NCI-H1417 treated with DMSO at 0.1 percent for 48 hours (cell line): ENCODE results near the gene CLRN1.

Experiments
- DNase-seq: peaks from one replicate; lab custom pipeline; 2025; lab: John Stamatoyannopoulos, UW

CLRN1 gene

DNA sequence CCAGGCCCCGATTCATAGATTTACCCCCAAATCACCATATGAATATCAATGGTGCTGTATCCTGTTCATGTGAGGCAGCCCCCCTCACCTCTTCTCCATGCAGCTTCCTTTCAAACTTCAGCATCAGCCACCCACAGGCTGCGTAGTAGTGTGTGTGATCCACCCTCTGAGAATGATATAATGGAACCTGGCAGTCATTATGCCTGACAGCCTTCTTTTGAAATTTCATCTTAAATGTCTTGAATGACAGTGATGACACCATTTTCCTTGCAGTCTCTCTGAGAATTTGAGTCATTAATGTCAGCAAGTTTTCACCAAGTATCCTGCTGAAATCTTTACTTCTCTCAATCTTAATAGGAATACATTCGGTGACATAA is 3.5 kb upstream of the CLRN1 start:
- no peak for DNase-seq

DNA sequence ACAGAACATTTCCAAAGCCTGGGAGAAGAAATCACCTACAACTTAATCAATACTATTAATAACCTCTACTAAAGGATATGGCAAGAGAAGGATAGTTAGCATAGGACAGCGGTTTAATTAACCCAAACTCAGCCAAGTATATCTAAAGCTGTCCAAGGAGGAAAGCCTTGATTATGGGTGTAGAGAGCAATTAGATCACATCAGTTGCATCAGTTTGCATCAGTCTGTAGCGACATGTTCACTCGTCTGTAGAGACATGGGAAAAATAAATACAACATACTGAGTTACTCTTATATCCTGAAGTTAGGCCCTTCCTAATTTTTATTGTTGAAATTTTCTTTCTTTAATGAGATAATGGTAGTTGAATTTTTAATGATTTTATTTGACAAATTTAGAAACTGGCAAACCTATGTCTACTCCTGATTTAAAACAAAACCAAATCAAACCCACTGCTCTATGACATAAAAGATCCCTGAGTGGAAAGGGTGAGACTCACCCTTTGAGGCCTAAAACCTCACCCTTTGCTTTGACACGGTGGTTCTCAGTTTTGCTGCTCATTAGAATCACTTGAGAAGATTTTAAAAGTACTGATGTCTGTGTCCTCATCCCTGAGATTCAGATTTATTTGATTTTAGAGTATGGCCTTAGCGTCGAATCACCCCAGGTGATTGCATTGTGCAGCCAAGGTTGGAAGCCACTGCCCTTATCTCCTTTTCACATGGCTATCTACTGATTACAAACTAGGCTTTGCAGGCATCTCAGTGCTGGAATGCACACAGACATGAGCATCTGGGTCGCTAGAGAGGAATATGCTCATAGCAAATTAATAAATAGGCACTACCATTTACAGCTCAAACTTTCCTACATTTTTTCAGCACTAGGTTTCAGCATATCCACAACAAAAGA is 2.8 kb upstream of the CLRN1 start:
- no peak for DNase-seq

DNA sequence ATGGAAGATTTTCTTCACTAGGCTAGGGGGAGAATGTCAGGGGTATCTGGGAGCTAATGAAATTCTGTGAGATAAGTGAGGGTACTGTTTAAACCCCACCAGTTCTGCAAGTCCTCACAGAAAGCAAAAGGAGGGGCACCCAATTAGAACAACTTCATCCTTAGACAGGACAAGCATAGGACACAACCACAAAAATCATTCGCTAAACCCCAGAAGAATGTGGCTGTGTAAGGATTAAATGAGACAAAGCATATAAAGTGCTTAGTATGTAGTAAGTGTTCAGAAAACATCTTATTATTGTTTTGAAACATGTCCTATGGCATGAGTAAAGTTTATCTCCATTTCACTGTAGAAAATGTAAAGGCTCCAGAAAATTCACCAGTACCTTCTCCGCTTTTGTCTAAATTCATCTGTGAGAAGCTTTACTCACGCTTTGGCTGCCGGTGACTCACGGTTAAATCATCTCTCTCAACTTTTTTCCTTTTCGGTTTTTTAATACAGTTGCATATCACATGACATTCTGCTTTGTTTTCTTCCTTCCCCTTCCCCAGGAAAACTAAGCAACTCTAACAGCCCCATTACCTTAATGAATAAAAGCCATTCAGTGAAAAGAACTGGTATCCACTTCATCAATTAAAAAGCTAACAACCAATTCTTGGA is 1.7 kb downstream of the CLRN1 start:
- DNase-seq: no peak

DNA sequence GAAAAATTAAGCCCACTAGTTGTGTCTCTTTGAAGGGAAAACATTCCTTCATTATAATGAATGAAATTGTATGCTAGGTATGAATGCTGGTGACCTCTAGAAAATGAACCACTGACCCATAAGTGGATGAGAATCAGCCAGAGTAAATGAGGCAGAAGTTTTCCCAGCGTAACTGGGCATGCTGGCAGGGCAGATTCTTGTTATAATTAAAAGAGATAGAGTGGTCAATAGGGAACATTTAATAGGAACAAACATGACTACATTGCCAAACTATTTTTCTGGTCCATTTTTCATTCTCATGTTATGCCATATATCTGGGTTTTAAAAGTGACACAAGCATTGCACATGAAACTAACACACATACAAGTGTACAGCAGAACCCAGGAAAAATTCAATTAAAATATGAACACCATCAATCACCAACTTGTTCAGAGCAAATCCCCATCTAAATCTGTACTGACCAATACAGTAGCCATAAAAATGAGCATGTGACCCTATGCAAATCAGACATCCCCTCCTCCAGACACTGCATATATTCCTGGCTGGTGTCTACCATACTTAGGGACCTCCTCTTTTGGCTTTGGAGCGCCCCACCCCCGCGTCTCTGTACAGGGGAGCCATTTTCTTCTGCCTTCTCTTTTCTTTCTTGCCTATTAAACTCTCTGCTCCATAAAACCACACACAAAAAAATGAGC is 4.0 kb downstream of the CLRN1 start:
- no peak for DNase-seq

DNA sequence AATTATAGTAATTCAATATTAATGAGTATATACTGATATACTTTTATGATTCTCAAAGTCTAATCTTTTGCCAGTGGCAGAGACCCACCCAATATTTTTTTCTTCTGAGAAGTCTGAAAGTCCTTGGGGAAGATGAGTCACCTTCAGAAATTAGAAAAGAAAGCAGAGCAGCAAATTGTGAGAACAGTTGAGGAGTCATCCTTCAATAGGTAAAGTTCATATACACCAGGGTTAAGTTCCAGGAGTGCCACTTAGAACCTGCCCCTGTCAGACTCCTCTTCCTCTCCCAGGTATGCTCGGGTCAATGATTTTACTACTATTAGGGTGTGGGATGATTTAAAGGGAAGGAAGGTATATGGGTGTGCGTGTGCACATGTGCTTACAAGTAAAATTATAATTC is 7.1 kb downstream of the CLRN1 start:
- no peak for DNase-seq

DNA sequence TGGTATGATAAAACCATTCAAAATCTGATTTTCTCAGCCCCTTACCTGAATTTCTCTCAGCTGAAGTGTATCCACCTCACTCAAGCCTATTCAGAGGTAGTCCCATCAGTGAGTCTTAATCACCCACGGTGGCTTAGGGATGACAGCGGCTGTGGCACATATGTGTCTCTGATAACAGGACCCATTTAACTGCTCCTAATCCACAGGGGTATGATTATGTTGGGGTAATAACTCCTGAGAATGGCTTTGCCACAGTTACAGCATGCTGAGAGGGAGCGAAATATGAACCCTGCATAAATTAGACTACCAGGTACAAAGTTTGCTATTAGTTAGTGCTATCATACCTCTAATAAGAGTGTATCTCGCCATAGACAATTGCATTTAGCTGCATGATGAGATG is 10.6 kb downstream of the CLRN1 start:
- no peak for DNase-seq

DNA sequence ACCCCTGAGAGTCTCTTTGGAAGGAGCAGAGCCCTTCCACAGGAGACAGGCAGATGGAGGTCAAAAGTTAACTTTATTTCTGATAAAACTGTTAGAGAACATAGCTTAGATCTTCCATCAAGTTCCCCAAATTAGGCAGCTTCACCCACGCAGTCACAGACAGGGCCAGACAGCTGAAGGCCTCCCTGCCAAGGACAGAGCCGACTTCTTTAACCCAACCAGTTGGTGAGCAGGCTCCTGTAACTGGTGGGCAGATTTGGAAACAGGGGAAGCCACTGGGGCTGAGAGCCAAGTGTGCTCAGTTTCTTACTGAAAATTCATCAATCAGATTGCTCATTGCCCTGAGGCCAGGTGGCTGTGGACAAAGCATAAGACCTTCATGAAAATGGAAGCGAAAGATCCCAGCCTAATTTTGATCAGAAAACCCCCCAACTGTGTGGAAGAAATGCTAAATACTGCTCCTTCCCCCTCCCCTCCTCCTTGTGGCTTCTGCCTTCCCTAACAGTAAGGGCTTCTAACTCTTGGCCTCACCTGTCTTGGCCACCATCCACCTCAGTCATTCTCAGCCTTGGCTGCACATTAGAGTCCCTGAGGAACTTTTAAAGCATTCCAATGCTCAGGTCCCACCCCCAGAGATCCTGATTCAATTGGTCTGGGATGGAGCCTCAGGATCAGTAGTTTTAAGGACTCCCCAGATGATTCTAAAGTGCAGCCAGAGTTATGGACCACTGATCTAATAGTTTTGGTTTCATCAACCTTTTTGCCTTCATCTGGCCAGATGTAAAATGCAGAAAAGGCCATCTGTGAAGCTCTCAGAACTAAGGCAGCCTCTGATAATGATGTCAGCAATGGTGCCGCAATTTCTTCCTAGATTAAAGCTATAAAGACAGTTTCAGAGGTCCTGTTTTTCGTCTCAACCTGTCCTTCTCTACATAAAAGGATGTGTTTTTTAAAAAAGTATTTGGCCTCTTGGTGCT is 11.5 kb downstream of the CLRN1 start:
- no peak for DNase-seq

DNA sequence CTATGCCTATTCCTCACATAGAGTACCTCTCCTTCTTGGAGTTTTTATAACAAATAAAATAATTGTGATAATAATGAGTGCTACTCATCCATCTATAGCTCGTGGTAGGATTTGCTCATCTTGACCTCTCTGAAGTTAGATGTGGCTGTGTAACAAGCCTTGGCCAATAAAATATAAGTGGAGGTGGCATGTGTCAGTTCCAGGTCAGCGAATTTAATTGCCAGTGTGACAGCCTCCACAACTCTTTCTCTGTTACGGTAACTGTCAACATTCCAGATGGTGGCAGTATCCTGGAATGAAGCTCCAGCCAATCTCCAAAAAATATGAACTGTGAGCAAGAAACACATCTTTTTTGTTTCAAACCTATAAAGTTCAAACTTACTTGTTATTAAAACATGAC is 13.8 kb downstream of the CLRN1 start:
- DNase-seq: no peak

DNA sequence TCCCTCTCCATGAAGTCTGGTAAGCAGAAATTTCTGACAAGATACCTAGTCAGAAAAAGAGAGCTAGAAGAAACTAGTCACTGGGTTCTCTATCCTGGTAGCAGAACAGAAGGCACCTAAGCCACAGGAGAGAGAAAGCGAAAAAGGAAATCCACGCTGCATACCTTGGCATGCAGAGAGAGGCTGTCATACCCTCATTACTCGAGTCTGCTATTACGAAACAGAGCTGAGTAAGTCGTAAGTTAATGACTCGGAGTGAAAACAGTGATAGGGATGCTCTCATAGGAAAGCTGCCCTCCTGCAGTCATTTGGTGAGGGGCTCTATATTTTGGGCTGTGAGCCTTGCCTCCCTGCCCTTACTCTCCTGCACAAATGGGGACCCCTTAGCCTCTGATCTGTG is 16.2 kb downstream of the CLRN1 start:
- no peak for DNase-seq

DNA sequence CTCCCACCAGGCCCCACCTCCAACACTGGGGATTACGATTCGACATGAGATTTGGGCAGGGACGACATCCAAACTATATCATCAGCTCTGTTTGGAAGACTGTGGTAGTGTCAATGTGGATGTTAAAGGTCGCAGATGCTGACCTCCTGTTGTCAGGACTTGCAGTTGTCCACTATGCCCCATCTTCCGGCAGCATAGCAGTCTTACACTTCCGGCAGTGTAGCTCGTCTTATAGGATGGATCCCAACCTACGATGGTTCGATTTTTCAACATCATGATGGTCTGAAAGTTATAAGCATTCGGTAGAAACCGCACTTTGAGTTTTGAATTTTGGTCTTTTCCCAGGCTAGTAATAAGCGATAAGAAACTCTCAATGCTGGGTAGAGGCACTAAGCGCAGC is 20.6 kb downstream of the CLRN1 start:
- no peak for DNase-seq

DNA sequence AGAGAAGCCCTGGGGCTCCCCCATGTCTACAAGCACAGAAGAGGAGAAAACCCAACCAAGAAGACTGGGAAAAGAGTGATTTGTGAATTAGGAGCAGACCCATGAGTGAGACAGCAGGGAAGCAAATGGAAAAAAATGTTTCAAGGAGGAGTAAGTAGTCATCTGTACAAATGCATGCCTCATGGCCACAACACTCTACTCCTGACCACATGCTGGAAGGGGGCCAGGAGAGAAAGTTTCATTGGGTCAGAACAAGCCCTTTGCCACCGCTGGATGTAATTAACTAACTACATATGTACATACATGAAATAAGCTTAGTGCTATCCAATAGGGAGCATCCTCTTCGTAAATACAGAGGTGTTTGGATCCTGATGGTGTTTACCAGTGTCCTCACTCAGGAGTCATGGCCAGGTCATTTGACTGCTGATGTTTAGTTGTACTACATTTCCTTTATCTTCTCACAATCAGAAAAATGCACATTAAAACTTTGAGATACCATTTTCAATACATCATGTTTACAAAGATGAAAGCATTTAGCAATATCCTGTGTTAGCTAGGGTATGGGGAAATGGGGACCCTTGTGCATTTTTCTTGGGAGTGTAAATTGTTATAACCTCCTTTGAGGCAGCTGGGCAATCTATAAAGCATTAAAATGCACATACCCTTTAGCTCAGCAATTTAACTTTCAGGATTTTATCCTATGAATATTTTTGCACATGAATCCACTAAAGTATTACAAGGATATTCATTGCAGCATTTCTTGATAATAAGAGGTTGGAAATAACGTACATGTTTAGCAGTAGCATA is 27.1 kb downstream of the CLRN1 start:
- no peak for DNase-seq

DNA sequence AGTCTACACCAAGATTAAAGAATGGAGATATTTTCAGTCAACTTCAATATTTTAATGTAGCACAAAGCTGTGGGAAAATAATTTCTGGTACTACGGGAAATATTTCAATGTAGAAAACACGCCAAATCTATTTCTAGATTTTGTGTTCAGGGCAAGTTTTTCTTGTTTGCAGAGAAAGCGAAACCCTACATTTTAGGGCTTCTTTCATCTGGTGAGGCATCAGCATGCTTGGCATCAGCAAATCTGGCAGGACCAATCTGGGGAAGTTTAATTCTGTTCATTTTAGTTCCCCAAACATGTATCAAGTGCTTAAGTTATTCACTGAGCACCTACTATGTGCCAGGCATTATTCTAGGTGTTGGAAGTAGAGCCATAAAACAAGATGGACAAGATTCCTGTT is 30.3 kb downstream of the CLRN1 start:
- DNase-seq: no peak

DNA sequence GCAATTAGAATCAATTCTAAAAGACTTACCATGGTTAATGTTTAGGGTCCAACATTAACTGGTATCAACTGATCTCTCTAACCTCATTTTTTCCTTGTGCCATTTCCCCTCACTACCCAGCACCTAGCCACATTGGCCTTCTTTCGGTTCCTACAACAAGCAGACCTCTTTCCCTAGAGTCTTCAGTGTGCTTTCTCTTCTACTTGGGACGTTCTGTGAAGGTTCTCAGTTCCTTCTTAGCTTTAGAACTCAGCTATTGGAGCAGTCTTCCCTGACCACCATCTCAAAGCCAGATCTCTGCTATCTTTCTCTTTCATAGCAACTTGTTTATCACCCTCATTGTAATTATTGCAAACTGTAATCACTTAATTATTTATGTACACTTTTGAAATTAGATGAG is 35.8 kb downstream of the CLRN1 start:
- no peak for DNase-seq

DNA sequence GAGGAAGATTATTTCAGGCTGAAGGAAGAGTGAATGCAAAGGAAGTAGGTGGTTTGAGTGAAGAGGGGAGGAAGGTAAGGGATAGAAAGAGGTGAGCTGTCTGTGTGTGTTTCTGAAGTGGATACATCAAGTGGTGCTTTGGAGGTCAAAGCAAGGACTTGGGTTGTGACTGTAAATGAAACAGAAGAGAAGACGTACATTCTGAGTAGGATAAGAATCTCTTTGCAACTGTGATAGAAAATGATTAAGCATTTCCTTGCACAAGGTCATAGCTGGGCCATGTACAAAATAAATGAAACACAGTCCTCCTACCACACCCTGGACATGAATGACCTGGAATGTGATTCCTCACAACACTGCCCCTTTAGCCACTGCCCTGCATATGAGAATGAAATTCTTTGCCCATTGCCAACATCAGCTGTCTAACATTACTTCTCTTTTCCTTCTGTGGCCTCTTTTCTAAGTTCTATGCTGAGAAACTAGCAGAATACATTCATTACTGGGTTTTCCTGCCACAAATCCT is 39.0 kb downstream of the CLRN1 start:
- no peak for DNase-seq

DNA sequence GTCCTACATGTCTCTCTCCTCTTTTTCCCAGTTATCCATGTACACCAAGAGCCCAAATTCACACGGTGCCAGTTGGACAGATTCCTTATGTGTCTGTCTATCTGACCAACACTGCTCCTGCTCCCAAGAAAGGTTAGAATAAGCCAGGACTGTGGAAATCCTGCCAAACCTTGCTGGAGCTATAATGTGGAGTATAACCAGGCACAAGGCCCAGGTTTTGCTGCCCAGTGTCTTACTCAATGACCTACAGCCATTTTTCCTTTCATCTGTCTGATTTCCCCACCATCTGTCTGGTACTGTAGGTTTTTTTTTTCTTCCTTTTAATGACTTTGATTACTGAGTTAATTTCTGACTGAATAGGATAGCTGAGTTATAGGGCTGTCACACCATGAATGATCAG is 40.8 kb downstream of the CLRN1 start:
- no peak for DNase-seq

DNA sequence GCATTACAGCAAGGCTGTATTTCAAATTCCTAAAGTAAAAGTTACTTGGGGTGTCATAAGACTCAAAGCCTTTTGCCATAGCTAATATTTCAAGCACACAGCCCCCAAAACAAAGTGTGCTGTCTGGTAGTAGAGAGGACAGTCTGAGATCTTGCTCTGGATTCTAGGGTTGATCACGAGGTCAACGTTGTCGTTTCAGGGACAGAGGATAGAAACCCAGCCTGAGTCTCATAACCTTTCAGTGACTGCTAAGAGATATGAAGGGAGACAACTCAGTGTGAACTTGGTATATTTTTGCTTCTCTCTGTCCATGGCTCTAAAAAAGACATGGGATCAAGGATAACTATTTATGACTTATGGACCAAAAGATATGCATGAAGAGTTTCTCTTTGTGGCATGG is 41.7 kb downstream of the CLRN1 start:
- no peak for DNase-seq

DNA sequence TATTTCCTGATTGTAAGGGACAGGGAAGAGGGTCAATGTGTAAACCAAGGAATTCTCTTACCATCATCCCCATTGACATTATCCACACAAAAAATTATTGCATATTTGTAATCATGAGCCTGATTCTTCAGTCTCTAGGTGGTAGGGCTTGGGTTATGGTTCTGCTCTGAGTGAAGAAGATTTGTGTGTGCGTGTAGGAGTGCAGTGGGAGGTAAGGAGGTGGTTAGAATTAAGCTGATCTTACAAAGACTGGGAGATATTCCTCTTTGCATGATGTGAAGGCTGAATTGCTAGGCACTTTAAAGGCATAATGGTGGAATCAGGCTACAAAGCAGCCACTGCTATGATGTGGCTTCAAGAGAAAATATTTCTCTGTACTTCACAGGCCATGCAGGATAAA is 44.3 kb downstream of the CLRN1 start:
- DNase-seq: no peak

DNA sequence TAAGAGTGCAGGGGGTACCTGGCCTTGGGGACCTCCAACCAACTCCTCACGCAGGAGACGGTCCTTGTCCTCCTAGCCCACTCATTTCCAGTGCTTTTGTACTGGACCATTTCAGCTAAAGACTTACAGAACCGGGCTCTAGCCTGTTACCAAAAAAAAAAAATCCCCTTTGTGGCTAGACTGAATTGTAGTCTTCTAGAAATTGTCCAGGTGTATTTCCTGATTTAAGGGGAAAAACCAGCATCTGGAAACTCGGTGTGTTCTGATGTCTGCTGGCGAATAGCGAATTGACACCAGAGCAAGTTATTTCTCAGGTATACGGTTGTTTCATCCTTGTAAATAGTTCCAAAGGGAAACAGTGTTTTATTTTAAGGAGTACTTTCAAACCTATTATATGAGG is 46.2 kb downstream of the CLRN1 start:
- DNase-seq: no peak

DNA sequence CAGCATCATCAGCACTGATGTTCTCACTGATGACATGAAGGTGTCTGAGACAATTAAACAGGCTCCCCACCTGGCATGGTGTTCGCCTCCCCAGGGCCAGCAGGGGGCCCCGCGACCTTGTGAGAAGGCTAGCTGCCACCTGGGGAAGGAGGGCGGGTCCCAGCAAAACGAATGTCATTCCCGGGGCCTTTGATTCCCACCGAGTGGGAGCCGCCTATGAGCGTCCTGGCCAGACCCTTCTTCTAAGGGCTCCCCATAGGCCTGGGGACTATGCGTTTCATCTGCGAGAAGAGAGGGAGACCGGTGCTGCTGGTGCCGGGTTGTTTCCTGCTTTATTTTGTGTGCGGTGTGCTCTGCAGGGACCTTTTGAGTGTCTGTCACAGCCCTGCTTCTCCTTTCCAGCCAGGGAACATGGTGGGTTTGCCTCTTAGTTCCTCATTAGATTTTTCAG is 46.8 kb downstream of the CLRN1 start:
- DNase-seq: no peak

DNA sequence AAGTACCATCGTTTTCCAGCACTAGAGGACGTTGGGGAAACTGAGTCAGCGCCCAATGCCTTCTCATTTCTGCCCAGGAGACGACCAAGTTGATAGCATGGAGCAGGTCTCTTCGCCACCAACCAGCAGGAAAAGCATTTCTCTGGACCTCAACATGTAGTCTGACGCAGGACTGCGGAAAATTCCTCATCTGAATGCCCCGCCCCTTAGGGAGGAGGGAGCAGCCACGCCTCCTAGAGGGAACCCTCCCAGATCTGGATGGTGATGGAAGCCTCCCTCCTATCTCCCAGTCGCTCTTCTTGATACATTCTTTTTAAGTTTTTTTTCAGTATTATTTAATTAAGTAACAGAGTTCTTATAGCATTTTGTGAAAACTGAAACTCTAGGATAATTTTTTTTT is 49.9 kb downstream of the CLRN1 start:
- DNase-seq: no peak

DNA sequence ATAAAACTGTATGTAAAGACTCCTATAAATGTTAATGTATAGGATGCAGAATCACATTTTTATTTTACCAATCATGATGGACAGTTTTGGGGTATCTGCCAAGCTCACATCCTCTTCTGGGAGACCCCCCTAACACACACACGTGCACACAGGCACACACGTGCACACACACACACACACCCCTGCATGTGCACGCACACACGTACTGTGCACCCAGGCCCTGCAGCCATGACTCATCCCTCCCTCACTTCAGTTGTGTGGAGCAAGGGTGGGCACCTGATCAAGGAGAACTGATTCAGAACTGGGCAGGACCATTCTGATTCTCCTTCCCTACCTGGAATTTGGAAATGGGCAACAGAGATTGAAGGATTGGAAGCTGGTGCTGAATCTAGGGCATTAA is 51.3 kb downstream of the CLRN1 start:
- no peak for DNase-seq
